HG03139 (cell line): Measurements from ENCODE around the gene PPP4R1.

ENCODE experiments used
- ATAC-seq: cut with Tn5 transposase; IDR thresholded peaks from one replicate; pipeline ENCODE4 v1.9.1; 2021; ENCODE audit not compliant: unreplicated experiment

PPP4R1 gene

GRCh38 chr18:9557250-9557943 is 57.0 kb downstream of the PPP4R1 start:
- no peak for ATAC-seq

GRCh38 chr18:9552616-9553015 is 61.7 kb downstream of the PPP4R1 start:
- no peak for ATAC-seq

- ATAC-seq: no peak
Measured at GRCh38 chr18:9552191-9552590, 62.2 kb downstream of the PPP4R1 start.

GRCh38 chr18:9550429-9550828 is 63.9 kb downstream of the PPP4R1 start:
- no peak for ATAC-seq

- no peak for ATAC-seq
Measured at GRCh38 chr18:9549405-9549804, 65.0 kb downstream of the PPP4R1 start.

GRCh38 chr18:9547782-9548181 is 66.6 kb downstream of the PPP4R1 start:
- no peak for ATAC-seq

- no peak for ATAC-seq
Measured at GRCh38 chr18:9546468-9546867, 67.9 kb downstream of the PPP4R1 start.

GRCh38 chr18:9545029-9545428 is 69.3 kb downstream of the PPP4R1 start:
- no peak for ATAC-seq

GRCh38 chr18:9542924-9543323 is 71.4 kb downstream of the PPP4R1 start:
- ATAC-seq: no peak

- no peak for ATAC-seq
Measured at GRCh38 chr18:9539938-9540337, 74.4 kb downstream of the PPP4R1 start.

- no peak for ATAC-seq
Measured at GRCh38 chr18:9539283-9539682, 75.1 kb downstream of the PPP4R1 start.

GRCh38 chr18:9537677-9538076 is 76.7 kb downstream of the PPP4R1 start:
- no peak for ATAC-seq

GRCh38 chr18:9536354-9537152 is 77.8 kb downstream of the PPP4R1 start:
- no peak for ATAC-seq

- ATAC-seq: no peak
Measured at GRCh38 chr18:9535430-9535991, 78.8 kb downstream of the PPP4R1 start.

GRCh38 chr18:9534844-9535243 is 79.5 kb downstream of the PPP4R1 start:
- ATAC-seq: no peak

GRCh38 chr18:9531791-9532410 is 82.5 kb downstream of the PPP4R1 start:
- ATAC-seq: no peak

- ATAC-seq: no peak
Measured at GRCh38 chr18:9530226-9531009, 83.9 kb downstream of the PPP4R1 start.

GRCh38 chr18:9526458-9526857 is 87.9 kb downstream of the PPP4R1 start:
- ATAC-seq: no peak

GRCh38 chr18:9522952-9523351 is 91.4 kb downstream of the PPP4R1 start:
- no peak for ATAC-seq

GRCh38 chr18:9521770-9522169 is 92.6 kb downstream of the PPP4R1 start:
- ATAC-seq: no peak

GRCh38 chr18:9520666-9521065 is 93.7 kb downstream of the PPP4R1 start:
- ATAC-seq: no peak
